ENCODE results near the gene COL5A1.

Gene COL5A1

DNA sequence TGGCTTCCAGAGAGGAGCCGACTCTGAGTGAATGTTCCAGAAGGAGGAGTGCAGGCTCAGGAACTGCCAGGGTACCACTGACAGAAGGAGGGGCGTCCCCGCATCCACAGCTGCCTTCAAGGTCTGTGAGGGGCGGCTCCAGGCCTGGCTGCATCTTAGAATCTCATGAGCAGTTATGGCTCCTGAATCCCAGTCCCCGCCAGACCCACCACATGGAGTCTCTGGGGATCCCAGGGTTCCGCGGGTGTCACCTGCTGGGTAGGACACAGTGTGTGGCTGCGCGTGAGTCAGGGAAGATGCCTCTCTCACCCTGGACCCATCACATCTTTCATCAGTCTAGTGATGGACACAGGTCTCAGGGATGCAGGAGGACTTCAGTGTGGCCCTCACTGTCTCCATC lies 79.2 kb downstream of the COL5A1 start:
- H3K36me3 ChIP-seq (ENCODE audit: control insufficient read depth, insufficient read depth, low read length): no peaks in the 10 kb centered on the region
- no peak overlapping the region for H3K9ac ChIP-seq
- TF ChIP-seq, protein P1, sequence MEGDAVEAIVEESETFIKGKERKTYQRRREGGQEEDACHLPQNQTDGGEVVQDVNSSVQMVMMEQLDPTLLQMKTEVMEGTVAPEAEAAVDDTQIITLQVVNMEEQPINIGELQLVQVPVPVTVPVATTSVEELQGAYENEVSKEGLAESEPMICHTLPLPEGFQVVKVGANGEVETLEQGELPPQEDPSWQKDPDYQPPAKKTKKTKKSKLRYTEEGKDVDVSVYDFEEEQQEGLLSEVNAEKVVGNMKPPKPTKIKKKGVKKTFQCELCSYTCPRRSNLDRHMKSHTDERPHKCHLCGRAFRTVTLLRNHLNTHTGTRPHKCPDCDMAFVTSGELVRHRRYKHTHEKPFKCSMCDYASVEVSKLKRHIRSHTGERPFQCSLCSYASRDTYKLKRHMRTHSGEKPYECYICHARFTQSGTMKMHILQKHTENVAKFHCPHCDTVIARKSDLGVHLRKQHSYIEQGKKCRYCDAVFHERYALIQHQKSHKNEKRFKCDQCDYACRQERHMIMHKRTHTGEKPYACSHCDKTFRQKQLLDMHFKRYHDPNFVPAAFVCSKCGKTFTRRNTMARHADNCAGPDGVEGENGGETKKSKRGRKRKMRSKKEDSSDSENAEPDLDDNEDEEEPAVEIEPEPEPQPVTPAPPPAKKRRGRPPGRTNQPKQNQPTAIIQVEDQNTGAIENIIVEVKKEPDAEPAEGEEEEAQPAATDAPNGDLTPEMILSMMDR (IDR thresholded peaks at IDR 0.05): no peak
- H3K79me2 ChIP-seq: no peaks in the 10 kb centered on the region
- H3K4me2 ChIP-seq (ENCODE audit: low read length): no peak overlapping the region
- no peak overlapping the region for H3K27ac ChIP-seq
- no peak overlapping the region for H2AFZ ChIP-seq
- H3K9me3 ChIP-seq (ENCODE audit: control insufficient read depth, low read length): no peaks in the 10 kb centered on the region
- H3K4me1 ChIP-seq: no peaks in the 10 kb centered on the region
- no peaks in the 10 kb centered on the region for H3K27me3 ChIP-seq (ENCODE audit: control insufficient read depth, insufficient read depth, low read length)
- no peak overlapping the region for H3K4me3 ChIP-seq (ENCODE audit: low read depth, low read length)

DNA sequence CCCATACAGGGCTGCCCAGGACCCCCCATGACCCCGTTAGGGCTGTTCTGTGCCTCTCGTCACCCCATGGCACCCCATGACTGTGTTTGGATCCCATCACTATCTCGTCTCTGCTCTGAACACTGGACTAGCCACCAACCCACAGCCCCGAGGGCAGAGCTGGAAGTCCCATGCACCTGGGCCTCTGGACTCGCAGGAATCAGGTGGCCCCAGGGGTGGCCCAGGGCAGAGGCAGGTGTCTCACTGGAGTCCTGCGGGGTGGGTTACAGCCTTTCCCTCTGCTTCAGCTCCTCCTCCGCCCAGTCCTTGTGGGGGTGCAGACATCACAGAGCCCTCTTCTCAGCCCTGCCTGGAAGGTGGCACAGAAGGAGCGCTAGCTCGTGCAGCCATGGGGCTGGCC lies 79.7 kb downstream of the COL5A1 start:
- Histone ChIP-seq H3K79me2 (no peaks in the 10 kb centered on the region), H3K36me3 (ENCODE audit: control insufficient read depth, insufficient read depth, low read length) (no peaks in the 10 kb centered on the region), H3K9ac (no peak overlapping the region), H3K27me3 (ENCODE audit: control insufficient read depth, insufficient read depth, low read length) (no peaks in the 10 kb centered on the region), H3K27ac (no peak overlapping the region), H2AFZ (no peak overlapping the region), H3K4me2 (ENCODE audit: low read length) (no peak overlapping the region), H3K4me1 (no peaks in the 10 kb centered on the region), H3K9me3 (ENCODE audit: control insufficient read depth, low read length) (no peaks in the 10 kb centered on the region), H3K4me3 (ENCODE audit: low read depth, low read length) (no peak overlapping the region)
- TF ChIP-seq, protein P1 (IDR thresholded peaks at IDR 0.05): no peak

- H2AFZ ChIP-seq: no peak overlapping the region
- H3K4me1 ChIP-seq: no peaks in the 10 kb centered on the region
- TF ChIP-seq, protein P1 (IDR thresholded peaks at IDR 0.05): no peak
- no peaks in the 10 kb centered on the region for H3K36me3 ChIP-seq (ENCODE audit: control insufficient read depth, insufficient read depth, low read length)
- no peaks in the 10 kb centered on the region for H3K79me2 ChIP-seq
- no peak overlapping the region for H3K9ac ChIP-seq
- H3K4me2 ChIP-seq (ENCODE audit: low read length): no peak overlapping the region
- H3K4me3 ChIP-seq (ENCODE audit: low read depth, low read length): no peak overlapping the region
- no peaks in the 10 kb centered on the region for H3K9me3 ChIP-seq (ENCODE audit: control insufficient read depth, low read length)
- no peaks in the 10 kb centered on the region for H3K27me3 ChIP-seq (ENCODE audit: control insufficient read depth, insufficient read depth, low read length)
- H3K27ac ChIP-seq: no peak overlapping the region
Measured at GRCh38 chr9:134722120-134722701, 80.6 kb downstream of the COL5A1 start.

- no peak overlapping the region for H3K4me2 ChIP-seq (ENCODE audit: low read length)
- no peaks in the 10 kb centered on the region for H3K27me3 ChIP-seq (ENCODE audit: control insufficient read depth, insufficient read depth, low read length)
- H3K79me2 ChIP-seq: no peaks in the 10 kb centered on the region
- no peak overlapping the region for H2AFZ ChIP-seq
- no peaks in the 10 kb centered on the region for H3K9me3 ChIP-seq (ENCODE audit: control insufficient read depth, low read length)
- H3K27ac ChIP-seq: no peak overlapping the region
- H3K9ac ChIP-seq: no peak overlapping the region
- no peaks in the 10 kb centered on the region for H3K36me3 ChIP-seq (ENCODE audit: control insufficient read depth, insufficient read depth, low read length)
- H3K4me1 ChIP-seq: no peaks in the 10 kb centered on the region
- TF ChIP-seq, protein P1 (IDR thresholded peaks at IDR 0.05): no peak
- no peak overlapping the region for H3K4me3 ChIP-seq (ENCODE audit: low read depth, low read length)
Measured at GRCh38 chr9:134723037-134723436, 81.4 kb downstream of the COL5A1 start.

- H3K27me3 ChIP-seq (ENCODE audit: control insufficient read depth, insufficient read depth, low read length): no peaks in the 10 kb centered on the region
- no peaks in the 10 kb centered on the region for H3K9me3 ChIP-seq (ENCODE audit: control insufficient read depth, low read length)
- no peak overlapping the region for H3K27ac ChIP-seq
- H2AFZ ChIP-seq: no peak overlapping the region
- H3K4me2 ChIP-seq (ENCODE audit: low read length): no peak overlapping the region
- no peak overlapping the region for H3K4me3 ChIP-seq (ENCODE audit: low read depth, low read length)
- H3K36me3 ChIP-seq (ENCODE audit: control insufficient read depth, insufficient read depth, low read length): no peaks in the 10 kb centered on the region
- no peak overlapping the region for H3K9ac ChIP-seq
- no peaks in the 10 kb centered on the region for H3K4me1 ChIP-seq
- TF ChIP-seq, protein P1 (IDR thresholded peaks at IDR 0.05): no peak
- no peaks in the 10 kb centered on the region for H3K79me2 ChIP-seq
Measured at GRCh38 chr9:134723491-134724190, 82.0 kb downstream of the COL5A1 start.
